ENCODE measurements around the gene TXLNA.
A peak's percentile ranks its signal among the peaks of the same experiment; 100 is the strongest.

The TXLNA gene

DNA sequence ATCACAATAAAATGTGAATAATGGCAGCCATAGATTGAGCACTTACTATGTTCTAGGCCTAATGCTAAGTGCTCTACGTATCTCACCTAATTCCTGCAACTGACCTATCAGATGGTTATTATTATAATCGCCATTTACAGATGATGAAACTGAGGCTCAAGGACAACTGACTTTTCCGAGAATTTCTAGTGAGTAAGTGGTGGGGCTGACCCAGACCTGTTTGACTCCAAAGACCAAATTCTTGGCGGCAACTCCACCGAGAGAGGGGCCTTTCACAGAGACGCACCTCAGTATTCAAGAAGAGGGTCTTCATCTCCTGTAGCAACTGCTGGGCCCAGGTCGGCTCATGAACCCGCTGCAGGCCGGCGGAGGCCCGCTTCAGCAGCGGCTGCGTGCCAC, 42.1 kb downstream of the TXLNA start:
- DNase-seq (ENCODE audit: low spot score), result no peak
- ChIA-PET POLR2A (ENCODE audit: low non-redundant PET) (no interaction called here), CTCF (interaction anchor here (0.5 kb wide), 1 partner anchor 66 kb away, joined by 4 read pairs; no protein-coding TSS in a partner anchor)
- TF ChIP-seq, protein P1, sequence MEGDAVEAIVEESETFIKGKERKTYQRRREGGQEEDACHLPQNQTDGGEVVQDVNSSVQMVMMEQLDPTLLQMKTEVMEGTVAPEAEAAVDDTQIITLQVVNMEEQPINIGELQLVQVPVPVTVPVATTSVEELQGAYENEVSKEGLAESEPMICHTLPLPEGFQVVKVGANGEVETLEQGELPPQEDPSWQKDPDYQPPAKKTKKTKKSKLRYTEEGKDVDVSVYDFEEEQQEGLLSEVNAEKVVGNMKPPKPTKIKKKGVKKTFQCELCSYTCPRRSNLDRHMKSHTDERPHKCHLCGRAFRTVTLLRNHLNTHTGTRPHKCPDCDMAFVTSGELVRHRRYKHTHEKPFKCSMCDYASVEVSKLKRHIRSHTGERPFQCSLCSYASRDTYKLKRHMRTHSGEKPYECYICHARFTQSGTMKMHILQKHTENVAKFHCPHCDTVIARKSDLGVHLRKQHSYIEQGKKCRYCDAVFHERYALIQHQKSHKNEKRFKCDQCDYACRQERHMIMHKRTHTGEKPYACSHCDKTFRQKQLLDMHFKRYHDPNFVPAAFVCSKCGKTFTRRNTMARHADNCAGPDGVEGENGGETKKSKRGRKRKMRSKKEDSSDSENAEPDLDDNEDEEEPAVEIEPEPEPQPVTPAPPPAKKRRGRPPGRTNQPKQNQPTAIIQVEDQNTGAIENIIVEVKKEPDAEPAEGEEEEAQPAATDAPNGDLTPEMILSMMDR (conservative IDR thresholded peaks at IDR 0.05; ENCODE audit: low read depth), result no peak
- peak overlapping the region; percentile 79 for H3K27ac ChIP-seq

DNA sequence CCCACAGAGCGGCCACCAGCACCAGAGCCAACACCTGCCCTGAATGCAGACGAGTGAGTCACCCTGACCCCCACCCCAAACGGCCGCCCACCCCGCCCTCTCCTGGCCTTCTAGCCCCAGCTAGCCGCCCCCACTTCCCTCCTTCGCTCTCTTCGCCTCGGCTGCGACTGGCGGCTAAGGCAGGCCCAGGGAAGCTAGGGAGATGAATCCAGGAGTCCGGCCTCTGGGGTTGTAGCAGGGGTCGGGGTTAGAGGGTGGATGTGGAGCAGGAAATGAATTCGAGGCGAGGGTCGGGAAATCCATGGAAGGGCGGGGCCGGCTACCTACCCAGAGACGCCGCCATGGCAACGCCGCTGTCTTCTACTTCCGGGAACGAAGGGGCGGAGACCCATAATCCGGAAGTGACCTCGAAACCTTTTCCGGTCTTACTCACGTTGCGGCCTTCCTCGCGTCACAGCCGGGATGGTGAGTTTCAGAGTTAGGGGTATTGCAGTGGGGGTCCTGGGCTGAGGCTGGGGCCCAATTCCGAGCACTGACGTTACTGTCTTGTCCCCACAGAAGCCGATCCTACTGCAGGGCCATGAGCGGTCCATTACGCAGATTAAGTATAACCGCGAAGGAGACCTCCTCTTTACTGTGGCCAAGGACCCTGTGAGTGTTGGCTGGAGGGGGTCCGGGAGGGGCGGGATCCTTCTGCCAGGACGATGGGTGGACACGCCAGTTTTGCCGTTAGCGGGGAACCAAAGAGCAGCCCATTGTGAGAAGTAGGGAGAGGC, 42.7 kb downstream of the TXLNA start, which contains the start of the genes EIF3I and TMEM234:
EIF3I (plus strand) TSS at position 428 of the 776 bp plus-strand sequence; CDS start at position 463, 35 bp downstream.
TMEM234 (minus strand) TSS at position 374 of the 776 bp plus-strand sequence; CDS start at position 343, 31 bp downstream.
- peak within 1 kb of the TSS; percentile 79 for H3K27ac ChIP-seq
- CTCF ChIA-PET, result interaction anchor here (0.6 kb wide), 1 partner anchor 13 kb away, joined by 3 read pairs; no protein-coding TSS in a partner anchor
- DNase-seq (ENCODE audit: low spot score), result peak; percentile 93
- TF ChIP-seq, protein P1 (conservative IDR thresholded peaks at IDR 0.05; ENCODE audit: low read depth), result no peak
- POLR2A ChIA-PET (ENCODE audit: low non-redundant PET), result interaction anchor here (0.6 kb wide), 1 partner anchor 13 kb away, joined by 3 read pairs; no protein-coding TSS in a partner anchor

DNA sequence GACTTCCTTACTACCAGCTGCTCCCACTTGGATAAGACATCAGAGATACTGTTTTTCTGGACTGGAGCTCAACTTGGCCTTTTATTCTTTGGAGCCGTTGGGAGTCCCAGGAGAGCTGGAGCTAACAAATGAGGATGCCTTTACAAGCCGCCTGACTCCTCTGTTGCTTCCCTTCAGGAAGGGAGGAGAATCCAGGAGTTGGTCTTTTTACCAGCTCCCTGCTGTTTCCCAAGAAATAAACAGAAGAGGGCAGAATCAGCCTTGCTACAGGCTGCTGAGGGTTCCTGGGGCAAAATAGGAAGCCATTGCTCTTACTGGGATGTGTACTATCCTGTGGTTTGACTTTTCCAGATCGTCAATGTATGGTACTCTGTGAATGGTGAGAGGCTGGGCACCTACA, 44.2 kb downstream of the TXLNA start:
- no peak for DNase-seq (ENCODE audit: low spot score)
- CTCF ChIA-PET, result no interaction called here

DNA sequence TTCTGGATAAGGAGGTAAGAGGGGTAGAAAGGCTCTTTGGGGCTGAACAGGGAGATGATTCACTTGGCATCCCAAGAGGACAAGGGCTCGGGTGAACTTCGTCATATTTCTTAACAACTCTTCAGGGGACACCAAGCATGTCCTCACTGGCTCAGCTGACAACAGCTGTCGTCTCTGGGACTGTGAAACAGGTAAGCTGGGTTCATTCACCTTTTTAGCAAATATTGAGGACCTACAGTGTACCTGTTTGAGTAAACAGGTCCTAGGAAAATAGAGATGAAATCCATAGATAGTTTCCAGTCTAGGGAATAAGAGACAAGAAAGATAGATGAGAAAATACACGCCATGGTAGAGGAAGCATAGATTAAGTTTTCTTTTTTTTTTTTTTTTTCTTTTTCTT, 44.8 kb downstream of the TXLNA start:
- DNase-seq (ENCODE audit: low spot score), result no peak
- CTCF ChIA-PET, result no interaction called here
- POLR2A ChIA-PET (ENCODE audit: low non-redundant PET), result interaction anchor here (0.6 kb wide), 1 partner anchor 67 kb away, joined by 7 read pairs; the partner anchor contains the start of gene HDAC1
- H3K27ac ChIP-seq, result no peak overlapping the region
- TF ChIP-seq, protein P1 (conservative IDR thresholded peaks at IDR 0.05; ENCODE audit: low read depth), result no peak

More for the DNA sequence above, 44.2 kb downstream of the TXLNA start:
- H3K27ac ChIP-seq, result peak overlapping the region; percentile 79; the same call in 1 of the 2 replicates
- POLR2A ChIA-PET (ENCODE audit: low non-redundant PET), result interaction anchor here (0.6 to 0.9 kb wide), 2 partner anchors 9 to 68 kb away, joined by 3 to 7 read pairs; partner anchors contain the start of gene HDAC1
- TF ChIP-seq, protein P1 (conservative IDR thresholded peaks at IDR 0.05; ENCODE audit: low read depth), result no peak

DNA sequence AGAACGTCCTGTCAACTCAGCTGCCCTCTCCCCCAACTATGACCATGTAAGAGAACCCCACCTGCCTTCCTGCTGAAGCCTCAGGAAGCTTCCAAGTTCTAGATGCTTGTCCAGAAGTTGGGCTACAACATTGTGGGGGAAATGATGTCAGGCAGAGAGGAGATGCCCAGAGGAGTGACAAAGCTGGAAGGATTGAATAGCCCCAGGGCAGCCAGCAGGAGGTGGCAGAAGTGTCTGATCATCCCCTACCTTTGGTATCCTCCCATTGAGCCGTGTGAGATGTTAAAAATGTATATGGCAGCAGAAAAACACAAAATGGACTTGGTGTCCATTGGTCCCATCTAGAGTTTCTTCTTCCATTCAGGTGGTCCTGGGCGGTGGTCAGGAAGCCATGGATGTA, 49.3 kb downstream of the TXLNA start:
- CTCF ChIA-PET, result interaction anchor here (0.6 kb wide), 1 partner anchor 119 kb away, joined by 3 read pairs; no protein-coding TSS in a partner anchor
- POLR2A ChIA-PET (ENCODE audit: low non-redundant PET), result no interaction called here
- no peak for DNase-seq (ENCODE audit: low spot score)
- TF ChIP-seq, protein P1 (conservative IDR thresholded peaks at IDR 0.05; ENCODE audit: low read depth), result no peak
- no peak overlapping the region for H3K27ac ChIP-seq

DNA sequence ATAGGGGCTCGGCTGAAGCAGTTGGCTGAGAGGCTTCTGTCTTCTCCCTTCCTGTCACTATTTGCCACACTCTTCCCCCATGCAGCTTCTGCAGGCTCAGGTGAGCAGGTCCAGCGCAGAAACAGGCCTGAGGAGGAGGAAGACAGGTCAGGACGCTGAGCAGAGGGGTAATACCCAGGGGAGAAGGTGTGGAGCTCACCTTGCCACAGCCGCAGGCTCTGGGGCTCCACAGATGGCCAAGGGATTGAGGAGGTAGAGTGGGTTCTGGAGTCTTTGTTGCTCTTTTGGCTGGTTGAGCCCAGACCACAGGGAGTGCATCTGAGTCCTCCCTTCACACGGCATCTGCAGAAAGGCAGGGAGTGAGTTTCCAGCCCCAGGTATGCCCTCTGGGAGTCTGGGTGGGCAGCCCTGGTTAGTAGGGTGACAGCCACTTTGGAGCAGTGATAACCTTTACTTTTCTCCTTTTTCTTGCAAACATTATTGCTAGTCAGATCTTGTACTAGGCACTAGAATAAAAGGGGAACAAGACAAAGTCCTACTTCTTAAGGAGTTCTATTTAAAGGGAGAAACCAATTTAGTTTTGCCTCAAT, 52.5 kb downstream of the TXLNA start:
- TF ChIP-seq, protein P1 (conservative IDR thresholded peaks at IDR 0.05; ENCODE audit: low read depth), result no peak
- ChIA-PET POLR2A (ENCODE audit: low non-redundant PET) (interaction anchor here (0.5 kb wide), 1 partner anchor 153 kb away, joined by 6 read pairs; no protein-coding TSS in a partner anchor), CTCF (interaction anchor here (0.6 to 1.0 kb wide), 3 partner anchors 8 to 66 kb away, joined by 3 to 5 read pairs (median 4); no protein-coding TSS in a partner anchor)
- peak overlapping the region; percentile 65 for H3K27ac ChIP-seq
- no peak for DNase-seq (ENCODE audit: low spot score)

Measured in RWPE1 (cell line).